GM19463 (cell line): Measurements from ENCODE around the gene SVBP.
"Not testable (repeated sequence)": the region's sequence is repeated elsewhere in the genome, so short reads cannot be mapped to it uniquely, and the experiment has no call there.

Source experiments
- ATAC-seq: cut with Tn5 transposase; IDR thresholded peaks from one replicate; pipeline ENCODE4 v1.9.1; 2021; ENCODE audit warnings: mild to moderate bottlenecking, moderate library complexity; ENCODE audit not compliant: unreplicated experiment

Gene SVBP

GRCh38 chr1:42816585-42817439 lies at the start of gene SVBP, which contains the start of gene ERMAP:
Gene SVBP (minus strand): TSS chr1:42817397. CDS start chr1:42816544, 853 bp downstream.
Gene ERMAP (plus strand): TSS chr1:42817122. CDS start chr1:42830449, 13,327 bp downstream.
- peak; percentile 81 for ATAC-seq

- no peak for ATAC-seq
Measured at GRCh38 chr1:42866549-42866948, 49.4 kb upstream of the SVBP start.

GRCh38 chr1:42861014-42861399 lies 43.8 kb upstream of the SVBP start:
- ATAC-seq: no peak

- ATAC-seq: no peak
Measured at GRCh38 chr1:42860339-42861013, 43.3 kb upstream of the SVBP start.

GRCh38 chr1:42859366-42859765 lies 42.2 kb upstream of the SVBP start:
- ATAC-seq: not testable (repeated sequence)

- not testable (repeated sequence) for ATAC-seq
Measured at GRCh38 chr1:42856554-42856953, 39.4 kb upstream of the SVBP start.

- ATAC-seq: no peak
Measured at GRCh38 chr1:42853116-42853884, 36.1 kb upstream of the SVBP start.

GRCh38 chr1:42852608-42852980 lies 35.4 kb upstream of the SVBP start:
- ATAC-seq: no peak

- ATAC-seq: no peak
Measured at GRCh38 chr1:42851960-42852607, 34.9 kb upstream of the SVBP start.

- no peak for ATAC-seq
Measured at GRCh38 chr1:42851420-42851819, 34.2 kb upstream of the SVBP start.

GRCh38 chr1:42849944-42850343 lies 32.7 kb upstream of the SVBP start:
- no peak for ATAC-seq

- ATAC-seq: no peak
Measured at GRCh38 chr1:42848823-42849537, 31.8 kb upstream of the SVBP start.

- no peak for ATAC-seq
Measured at GRCh38 chr1:42847721-42848460, 30.7 kb upstream of the SVBP start.

- ATAC-seq: no peak
Measured at GRCh38 chr1:42847111-42847595, 30.0 kb upstream of the SVBP start.

- peak; percentile 92 for ATAC-seq
Measured at GRCh38 chr1:42846257-42847110, 29.3 kb upstream of the SVBP start, which contains the start of gene ZNF691. Gene ZNF691 (plus strand): TSS chr1:42846613. CDS start chr1:42849659, 3,046 bp downstream.

- ATAC-seq: peak; percentile 6
Measured at GRCh38 chr1:42845866-42846256, 28.7 kb upstream of the SVBP start.

GRCh38 chr1:42845193-42845592 lies 28.0 kb upstream of the SVBP start:
- no peak for ATAC-seq

- no peak for ATAC-seq
Measured at GRCh38 chr1:42844592-42845140, 27.5 kb upstream of the SVBP start.
